Measurements from ENCODE around the gene CHST13. TPM values are rescaled to one million over a fixed set of nuclear protein-coding genes. Genes with fewer than 3 reads are reported as not detected.

CHST13 gene
- total RNA-seq, 1 donor from 2014 or later: not detected

DNA sequence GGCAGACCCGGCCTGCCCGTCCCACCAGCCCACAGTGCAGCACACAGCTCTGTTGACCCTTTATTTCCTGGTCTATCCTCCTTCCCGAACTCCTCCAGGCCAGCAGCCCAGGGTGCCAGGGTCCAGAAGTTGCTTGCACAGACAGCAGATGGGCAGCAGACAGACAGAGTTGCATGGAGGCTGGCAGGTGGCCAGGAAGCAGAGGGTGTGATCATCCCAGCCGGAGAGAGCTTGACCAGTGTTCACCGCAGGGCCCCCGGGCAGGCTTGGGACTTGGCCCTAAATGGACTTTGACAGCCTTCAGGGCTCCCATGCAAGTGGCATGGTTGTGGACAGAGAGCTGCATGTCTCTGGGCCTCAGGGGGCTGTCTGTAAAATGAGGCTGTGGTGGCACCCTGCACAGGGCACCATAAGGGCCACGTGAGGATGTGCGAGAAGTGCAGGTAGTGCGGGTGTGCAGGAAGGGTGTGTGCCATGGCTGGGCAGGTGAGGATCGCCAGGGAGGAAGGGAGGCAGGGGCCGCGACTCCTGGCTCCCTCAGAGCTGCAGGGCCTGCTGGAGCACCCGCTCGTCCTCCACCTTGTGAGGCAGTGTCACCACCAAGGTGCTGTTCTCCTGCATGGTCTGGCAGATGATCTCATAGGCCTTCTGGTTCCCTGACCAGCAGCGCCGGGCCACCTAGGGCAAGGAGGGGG is 42.0 kb upstream of the CHST13 start:
- peaks cover 14% of the 10 kb centered on the region for H3K4me1 Mint-ChIP-seq (ENCODE audit: low read depth)
- no peak overlapping the region for H3K27ac Mint-ChIP-seq (ENCODE audit: unreplicated experiment)
- no peaks in the 10 kb centered on the region for H3K36me3 Mint-ChIP-seq (ENCODE audit: low read depth)
- no peaks in the 10 kb centered on the region for H3K27me3 Mint-ChIP-seq (ENCODE audit: low read depth)
- TF ChIP-seq, protein P1, sequence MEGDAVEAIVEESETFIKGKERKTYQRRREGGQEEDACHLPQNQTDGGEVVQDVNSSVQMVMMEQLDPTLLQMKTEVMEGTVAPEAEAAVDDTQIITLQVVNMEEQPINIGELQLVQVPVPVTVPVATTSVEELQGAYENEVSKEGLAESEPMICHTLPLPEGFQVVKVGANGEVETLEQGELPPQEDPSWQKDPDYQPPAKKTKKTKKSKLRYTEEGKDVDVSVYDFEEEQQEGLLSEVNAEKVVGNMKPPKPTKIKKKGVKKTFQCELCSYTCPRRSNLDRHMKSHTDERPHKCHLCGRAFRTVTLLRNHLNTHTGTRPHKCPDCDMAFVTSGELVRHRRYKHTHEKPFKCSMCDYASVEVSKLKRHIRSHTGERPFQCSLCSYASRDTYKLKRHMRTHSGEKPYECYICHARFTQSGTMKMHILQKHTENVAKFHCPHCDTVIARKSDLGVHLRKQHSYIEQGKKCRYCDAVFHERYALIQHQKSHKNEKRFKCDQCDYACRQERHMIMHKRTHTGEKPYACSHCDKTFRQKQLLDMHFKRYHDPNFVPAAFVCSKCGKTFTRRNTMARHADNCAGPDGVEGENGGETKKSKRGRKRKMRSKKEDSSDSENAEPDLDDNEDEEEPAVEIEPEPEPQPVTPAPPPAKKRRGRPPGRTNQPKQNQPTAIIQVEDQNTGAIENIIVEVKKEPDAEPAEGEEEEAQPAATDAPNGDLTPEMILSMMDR (IDR thresholded peaks at IDR 0.05): no peak
- peak; percentile 91 for DNase-seq (ENCODE audit: low spot score)
- no peak overlapping the region for H3K4me3 Mint-ChIP-seq (ENCODE audit: unreplicated experiment)
- no peaks in the 10 kb centered on the region for H3K9me3 Mint-ChIP-seq (ENCODE audit: low read depth)

DNA sequence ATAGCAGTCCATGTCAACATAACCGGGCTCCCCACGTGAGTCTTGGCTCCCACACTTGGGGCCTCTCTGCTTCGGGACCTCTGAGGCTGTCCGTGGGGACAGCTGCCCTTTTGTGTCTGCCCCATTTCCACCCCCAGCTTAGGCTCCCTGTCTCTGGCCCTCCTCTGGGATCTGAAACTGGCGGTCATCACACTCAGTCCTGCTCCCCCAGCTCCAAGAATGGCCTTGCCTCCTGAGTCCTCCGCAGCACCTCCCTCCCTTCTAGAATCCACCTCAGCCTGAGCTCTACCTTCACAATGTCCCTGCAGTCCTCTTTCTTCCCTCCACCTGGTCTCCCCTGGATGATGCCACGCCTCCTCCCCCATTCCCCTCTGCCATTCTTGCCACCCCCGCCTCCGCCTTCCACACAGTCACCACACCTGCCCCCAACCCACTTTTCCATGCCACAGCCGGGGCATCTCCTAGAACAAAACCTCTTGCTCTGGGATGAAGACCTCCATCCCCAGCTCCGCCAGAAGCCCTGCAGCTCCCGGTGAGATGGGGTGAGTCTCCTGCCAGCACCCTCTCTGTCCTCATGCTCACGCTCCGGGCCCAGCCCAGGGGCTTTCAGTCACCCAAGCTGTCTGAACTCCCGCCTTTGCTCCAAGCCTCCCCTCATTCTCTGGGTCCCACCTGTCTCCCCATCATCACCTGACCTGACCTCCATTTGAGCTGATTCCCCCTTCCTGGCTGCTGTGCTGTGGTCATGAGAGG is 41.3 kb upstream of the CHST13 start:
- Mint-ChIP-seq H3K9me3 (ENCODE audit: low read depth) (no peaks in the 10 kb centered on the region), H3K4me3 (ENCODE audit: unreplicated experiment) (no peak overlapping the region), H3K27me3 (ENCODE audit: low read depth) (no peaks in the 10 kb centered on the region), H3K4me1 (ENCODE audit: low read depth) (peaks cover 16% of the 10 kb centered on the region), H3K27ac (ENCODE audit: unreplicated experiment) (no peak overlapping the region), H3K36me3 (ENCODE audit: low read depth) (no peaks in the 10 kb centered on the region)
- DNase-seq (ENCODE audit: low spot score): no peak
- TF ChIP-seq, protein P1 (IDR thresholded peaks at IDR 0.05): no peak

DNA sequence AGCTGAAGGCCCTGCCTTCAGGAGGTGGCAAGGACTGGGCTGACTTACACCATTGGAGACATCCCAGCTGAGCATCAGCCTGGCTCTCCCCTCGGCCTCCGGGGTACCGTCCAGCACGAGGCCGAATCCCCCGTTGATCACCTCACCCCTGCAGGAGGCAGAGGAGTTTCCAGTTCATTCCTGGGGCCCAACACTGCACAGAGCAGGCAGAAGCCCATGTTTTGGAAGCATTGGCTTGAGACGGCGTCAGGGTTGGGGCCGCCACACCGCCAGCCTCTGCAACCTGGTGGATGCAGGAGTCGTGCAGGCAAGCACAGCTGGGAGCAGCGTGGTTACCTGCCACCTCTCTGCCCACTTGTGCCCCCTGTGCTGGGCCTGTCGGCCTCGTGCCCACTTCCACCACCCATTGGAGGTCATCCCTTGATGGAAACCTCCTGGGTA is 40.6 kb upstream of the CHST13 start:
- peaks cover 16% of the 10 kb centered on the region for H3K4me1 Mint-ChIP-seq (ENCODE audit: low read depth)
- H3K27ac Mint-ChIP-seq (ENCODE audit: unreplicated experiment): no peak overlapping the region
- no peak overlapping the region for H3K4me3 Mint-ChIP-seq (ENCODE audit: unreplicated experiment)
- no peaks in the 10 kb centered on the region for H3K9me3 Mint-ChIP-seq (ENCODE audit: low read depth)
- DNase-seq (ENCODE audit: low spot score): peak; percentile 74
- TF ChIP-seq, protein P1 (IDR thresholded peaks at IDR 0.05): no peak
- H3K36me3 Mint-ChIP-seq (ENCODE audit: low read depth): no peaks in the 10 kb centered on the region
- no peaks in the 10 kb centered on the region for H3K27me3 Mint-ChIP-seq (ENCODE audit: low read depth)

DNA sequence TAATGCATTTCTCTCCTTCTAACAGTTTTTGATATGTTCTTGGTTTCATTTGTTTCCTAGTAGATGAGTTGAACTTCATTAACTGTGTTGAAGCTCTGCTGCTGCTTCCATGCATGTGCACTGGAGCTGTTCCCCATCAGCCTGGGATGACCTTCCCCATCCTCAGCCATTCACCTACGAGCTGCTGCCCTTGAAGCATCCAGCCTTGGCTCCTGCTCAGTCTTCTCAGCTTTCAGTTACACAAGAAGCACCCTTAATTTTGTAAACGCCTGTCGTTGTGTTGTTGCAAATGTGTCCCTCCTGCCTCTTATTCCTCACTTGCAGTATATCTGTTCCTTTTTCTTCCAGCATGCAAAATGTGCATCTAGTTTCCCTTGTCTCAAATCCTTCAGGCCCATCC is 39.8 kb upstream of the CHST13 start:
- H3K27ac Mint-ChIP-seq (ENCODE audit: unreplicated experiment): no peak overlapping the region
- no peak for DNase-seq (ENCODE audit: low spot score)
- H3K9me3 Mint-ChIP-seq (ENCODE audit: low read depth): no peaks in the 10 kb centered on the region
- peaks cover 16% of the 10 kb centered on the region for H3K4me1 Mint-ChIP-seq (ENCODE audit: low read depth)
- no peaks in the 10 kb centered on the region for H3K27me3 Mint-ChIP-seq (ENCODE audit: low read depth)
- TF ChIP-seq, protein P1 (IDR thresholded peaks at IDR 0.05): no peak
- no peak overlapping the region for H3K4me3 Mint-ChIP-seq (ENCODE audit: unreplicated experiment)
- no peaks in the 10 kb centered on the region for H3K36me3 Mint-ChIP-seq (ENCODE audit: low read depth)

DNA sequence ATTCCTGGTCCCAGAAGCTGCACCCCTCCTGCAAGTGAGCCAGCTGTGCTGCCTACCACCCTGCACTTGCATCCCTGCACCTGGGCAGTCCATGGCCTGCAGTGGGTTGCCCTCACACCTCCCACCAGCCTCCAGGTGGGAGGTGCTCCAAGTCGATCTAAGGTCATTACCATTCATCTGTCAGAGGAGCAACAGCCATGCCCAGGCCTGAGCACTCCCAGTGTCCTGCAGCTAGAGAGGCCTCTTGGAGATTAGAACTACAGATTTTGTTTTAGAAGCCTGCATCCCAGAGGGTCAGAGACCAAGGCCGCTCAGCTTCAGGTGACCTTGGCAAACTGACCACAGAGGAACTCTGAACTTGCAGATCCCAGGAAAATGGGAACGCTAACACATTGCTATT is 39.3 kb upstream of the CHST13 start:
- H3K4me3 Mint-ChIP-seq (ENCODE audit: unreplicated experiment): no peak overlapping the region

More for the DNA sequence above, 39.3 kb upstream of the CHST13 start:
- peaks cover 16% of the 10 kb centered on the region for H3K4me1 Mint-ChIP-seq (ENCODE audit: low read depth)
- TF ChIP-seq, protein P1 (IDR thresholded peaks at IDR 0.05): no peak
- no peaks in the 10 kb centered on the region for H3K36me3 Mint-ChIP-seq (ENCODE audit: low read depth)
- DNase-seq (ENCODE audit: low spot score): no peak
- H3K27me3 Mint-ChIP-seq (ENCODE audit: low read depth): peaks cover 2% of the 10 kb centered on the region
- H3K9me3 Mint-ChIP-seq (ENCODE audit: low read depth): no peaks in the 10 kb centered on the region
- H3K27ac Mint-ChIP-seq (ENCODE audit: unreplicated experiment): no peak overlapping the region

Measured in chondrocyte (in vitro differentiated cells).